ENCODE measurements around the gene PRSS56.
A peak's percentile ranks its signal among the peaks of the same experiment; 100 is the strongest.

Gene PRSS56

DNA sequence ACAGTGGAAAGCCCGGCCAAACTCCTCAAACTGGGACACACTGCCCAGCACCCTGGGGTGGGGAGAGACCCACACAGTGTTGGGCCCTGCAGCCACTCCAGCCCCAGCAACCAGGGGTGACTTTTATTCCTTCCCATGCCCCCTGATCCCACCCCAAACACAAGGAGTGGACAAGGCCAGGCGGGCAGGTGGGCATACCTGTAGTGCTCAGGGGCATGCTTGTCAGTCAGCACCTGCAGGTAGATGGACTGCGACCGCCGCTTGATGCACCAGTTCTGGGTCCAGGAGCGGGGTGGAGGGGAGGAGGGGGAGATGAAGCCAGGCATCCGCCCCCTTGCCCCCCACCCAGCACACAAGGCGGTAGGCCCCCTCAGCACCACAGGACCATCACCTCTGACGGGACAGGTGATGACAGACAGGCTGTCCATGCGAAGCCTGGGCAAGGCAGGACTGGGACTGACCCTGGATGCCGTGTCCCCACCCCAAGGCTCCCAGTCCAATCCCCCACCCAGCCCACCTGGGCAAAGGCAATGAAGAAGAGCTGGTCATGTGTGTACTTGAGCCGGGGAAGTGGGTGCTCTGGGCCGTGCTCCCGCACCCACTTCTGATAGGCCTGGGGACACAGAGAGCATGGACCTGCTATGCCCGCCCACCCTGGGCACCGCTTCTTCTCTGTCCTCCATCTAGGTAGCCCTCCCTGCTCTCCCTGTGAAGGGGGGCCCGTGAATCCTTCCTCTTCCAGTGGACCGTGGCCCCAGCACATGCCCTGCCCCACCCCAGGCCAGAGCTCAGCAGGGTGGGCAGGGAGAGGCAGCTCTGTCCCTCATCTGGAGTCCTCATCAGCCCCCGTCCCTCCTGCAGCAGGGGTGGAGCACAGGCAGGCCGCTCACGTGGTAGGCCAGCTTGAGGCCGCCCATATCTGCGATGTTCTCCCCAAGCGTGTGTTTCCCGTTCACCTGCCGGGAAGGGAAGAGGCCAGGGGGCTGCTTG lies 39.7 kb upstream of the PRSS56 start:
- H3K4me2 ChIP-seq, result no peak overlapping the region
- H3K27me3 ChIP-seq, result peaks cover 19 to 35% (median 26%) of the 10 kb centered on the region in 11 experiments
- H3K9ac ChIP-seq, result no peak overlapping the region
- H3K9me3 ChIP-seq (replicated peaks in 1 of 11), result peaks cover 0 to under 1% (median 0%) of the 10 kb centered on the region in 11 experiments; a peak in 1 of 22 replicates
- no peak overlapping the region for H3K4me3 ChIP-seq
- peaks cover 0 to 48% (median 11%) of the 10 kb centered on the region in 11 experiments; a peak in 13 of 22 replicates for H4K20me1 ChIP-seq
- no peaks in the 10 kb centered on the region for H3K36me3 ChIP-seq
- no peak overlapping the region for H3K27ac ChIP-seq
- peaks cover 0 to 6% (median 4%) of the 10 kb centered on the region in 10 experiments; a peak in 7 of 20 replicates for H3K4me1 ChIP-seq
- no peak for TF ChIP-seq Cebpa-rat (IDR thresholded peaks at IDR 0.05)

DNA sequence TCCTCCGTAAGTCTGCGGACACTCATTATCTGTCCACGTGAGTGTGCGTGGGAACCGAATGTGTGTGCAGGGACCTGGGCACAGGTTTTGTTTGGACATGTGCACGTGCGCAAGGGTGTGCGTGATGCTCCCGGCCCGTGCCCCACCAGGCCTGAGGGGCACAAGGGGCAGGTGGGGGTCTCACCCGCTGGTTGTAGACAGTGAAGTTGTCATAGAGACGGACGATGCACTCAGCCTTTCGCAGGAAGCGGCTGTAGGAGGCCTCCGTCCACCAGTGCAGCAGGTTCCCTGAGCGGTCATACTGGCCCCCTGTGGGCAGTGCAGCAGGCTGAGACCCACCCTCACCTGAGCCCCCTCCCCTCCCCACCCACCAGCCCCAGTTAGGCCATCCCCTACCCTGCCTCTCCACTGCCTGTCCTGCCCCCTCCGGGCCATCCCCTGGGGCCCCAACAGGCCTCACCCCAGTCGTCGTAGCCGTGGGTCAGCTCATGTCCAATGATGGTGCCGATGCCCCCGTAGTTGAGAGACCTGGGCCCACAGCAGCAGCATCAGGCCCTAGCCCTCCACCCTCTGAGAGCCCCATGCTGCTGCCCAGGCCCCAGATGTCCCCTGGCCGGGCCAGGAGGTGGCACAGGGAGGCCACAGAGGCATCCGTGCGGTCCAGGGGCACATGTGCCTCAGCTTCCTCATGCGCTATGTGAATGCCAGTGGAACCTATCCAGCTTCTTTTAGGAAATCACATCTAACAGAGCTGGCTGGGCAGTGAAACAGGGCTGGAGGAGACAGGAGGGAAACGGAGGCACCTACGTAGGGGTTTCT lies 38.7 kb upstream of the PRSS56 start:
- Histone ChIP-seq H3K27me3 (peaks cover 29 to 45% (median 36%) of the 10 kb centered on the region in 11 experiments), H4K20me1 (peaks cover 0 to 58% (median 21%) of the 10 kb centered on the region in 11 experiments; a peak in 16 of 22 replicates), H3K4me1 (peaks cover 0 to 13% (median 8%) of the 10 kb centered on the region in 10 experiments; a peak in 10 of 20 replicates), H3K36me3 (no peaks in the 10 kb centered on the region), H3K9me3 (replicated peaks in 1 of 11) (peaks cover 0 to 11% (median 7%) of the 10 kb centered on the region in 11 experiments; a peak in 11 of 22 replicates), H3K27ac (no peak overlapping the region), H3K9ac (no peak overlapping the region), H3K4me2 (no peak overlapping the region), H3K4me3 (no peak overlapping the region)
- no peak for TF ChIP-seq Cebpa-rat (IDR thresholded peaks at IDR 0.05)

DNA sequence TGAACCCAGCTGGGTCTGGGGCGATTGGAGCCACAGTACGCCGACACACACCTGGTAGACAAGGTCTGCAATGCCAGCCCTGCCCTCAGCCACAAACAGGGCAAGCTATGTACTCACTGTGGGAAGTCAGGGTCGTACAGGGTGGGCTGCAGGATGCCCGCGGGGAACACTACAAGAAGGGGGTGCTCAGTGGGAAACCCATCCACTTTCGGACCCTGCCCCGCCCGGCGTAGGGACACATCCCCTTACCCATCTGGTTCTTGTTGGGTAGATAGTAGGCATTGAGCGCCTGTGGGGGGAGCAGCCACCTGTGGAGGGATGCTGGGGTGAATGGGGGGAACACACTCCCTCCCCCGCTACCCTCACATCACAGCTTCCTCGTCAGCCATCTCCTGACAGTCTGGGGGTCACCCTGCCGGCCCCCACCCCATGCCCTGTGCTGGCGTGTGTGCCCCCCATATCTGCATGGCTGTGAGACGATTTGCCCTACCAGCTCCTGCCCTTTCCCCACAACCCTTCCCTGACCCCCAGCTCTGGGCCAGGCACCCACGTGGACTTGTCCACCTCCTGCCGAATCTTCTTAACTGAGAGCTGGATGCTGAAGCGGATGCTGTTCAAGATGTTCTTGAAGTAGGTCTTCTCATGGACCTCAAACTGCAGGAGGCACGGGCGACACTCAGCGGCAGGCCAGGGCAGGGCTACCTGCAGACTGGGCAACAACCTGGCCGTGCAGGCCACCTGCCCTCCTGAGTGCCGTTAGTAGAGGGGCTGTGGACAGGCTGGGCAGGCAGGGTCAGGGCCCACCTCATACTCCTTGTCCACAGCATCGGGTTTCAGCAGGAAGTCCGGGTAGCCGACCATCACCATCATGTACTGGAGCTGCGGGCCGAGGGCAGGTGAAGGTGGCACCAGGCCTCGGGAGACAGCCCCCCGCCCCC lies 37.6 kb upstream of the PRSS56 start:
- H4K20me1 ChIP-seq, result peaks cover 0 to 69% (median 31%) of the 10 kb centered on the region in 11 experiments; a peak in 16 of 22 replicates
- no peak overlapping the region for H3K4me3 ChIP-seq
- H3K27me3 ChIP-seq, result peaks cover 39 to 56% (median 47%) of the 10 kb centered on the region in 11 experiments
- peaks cover 6 to 23% (median 18%) of the 10 kb centered on the region in 10 experiments; a peak in 15 of 20 replicates for H3K4me1 ChIP-seq
- no peak overlapping the region for H3K27ac ChIP-seq
- no peak overlapping the region for H3K9ac ChIP-seq
- TF ChIP-seq Cebpa-rat (IDR thresholded peaks at IDR 0.05), result no peak
- H3K36me3 ChIP-seq, result no peaks in the 10 kb centered on the region
- H3K9me3 ChIP-seq (replicated peaks in 1 of 11), result peaks cover 0 to 13% (median 8%) of the 10 kb centered on the region in 11 experiments; a peak in 11 of 22 replicates
- no peak overlapping the region for H3K4me2 ChIP-seq

DNA sequence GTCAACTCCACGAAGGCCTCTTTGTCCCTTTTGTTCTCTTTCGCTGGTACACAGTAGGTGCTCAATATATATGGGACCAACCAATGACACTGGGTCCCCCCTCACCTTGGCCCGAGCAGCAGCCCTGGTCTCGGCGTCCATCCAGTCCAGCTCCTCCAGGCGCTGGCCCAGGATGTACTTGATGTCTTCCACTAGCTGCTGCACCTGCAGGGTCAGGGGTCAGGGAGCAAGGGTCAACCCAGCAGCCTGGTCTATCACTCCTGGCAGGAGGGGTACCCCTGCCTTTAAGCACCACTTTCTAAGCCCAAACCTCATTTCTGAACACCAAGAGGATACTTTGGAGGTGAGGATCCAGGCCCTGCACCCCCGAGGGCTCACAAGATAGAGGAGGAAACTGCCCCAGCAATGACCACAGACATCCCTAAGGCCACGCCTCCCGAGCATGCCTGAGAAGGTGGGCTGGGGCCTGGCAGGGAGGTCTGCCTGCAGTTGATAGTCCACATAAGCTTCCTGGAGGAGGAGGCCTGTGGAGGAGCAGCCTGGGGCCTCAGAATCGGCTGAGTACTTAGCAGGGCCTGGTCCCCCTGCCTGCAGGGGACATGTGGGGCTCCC lies 36.8 kb upstream of the PRSS56 start:
- no peak for TF ChIP-seq Cebpa-rat (IDR thresholded peaks at IDR 0.05)
- Histone ChIP-seq H3K27me3 (peaks cover 48 to 64% (median 55%) of the 10 kb centered on the region in 11 experiments), H3K4me3 (no peak overlapping the region), H3K27ac (no peak overlapping the region), H3K9me3 (replicated peaks in 1 of 11) (peaks cover 0 to 13% (median 8%) of the 10 kb centered on the region in 11 experiments; a peak in 11 of 22 replicates), H3K4me1 (peaks cover 6 to 26% (median 20%) of the 10 kb centered on the region in 10 experiments; a peak in 15 of 20 replicates), H3K4me2 (no peak overlapping the region), H4K20me1 (peaks cover 0 to 77% (median 39%) of the 10 kb centered on the region in 11 experiments; a peak in 18 of 22 replicates), H3K36me3 (no peaks in the 10 kb centered on the region), H3K9ac (no peak overlapping the region)

DNA sequence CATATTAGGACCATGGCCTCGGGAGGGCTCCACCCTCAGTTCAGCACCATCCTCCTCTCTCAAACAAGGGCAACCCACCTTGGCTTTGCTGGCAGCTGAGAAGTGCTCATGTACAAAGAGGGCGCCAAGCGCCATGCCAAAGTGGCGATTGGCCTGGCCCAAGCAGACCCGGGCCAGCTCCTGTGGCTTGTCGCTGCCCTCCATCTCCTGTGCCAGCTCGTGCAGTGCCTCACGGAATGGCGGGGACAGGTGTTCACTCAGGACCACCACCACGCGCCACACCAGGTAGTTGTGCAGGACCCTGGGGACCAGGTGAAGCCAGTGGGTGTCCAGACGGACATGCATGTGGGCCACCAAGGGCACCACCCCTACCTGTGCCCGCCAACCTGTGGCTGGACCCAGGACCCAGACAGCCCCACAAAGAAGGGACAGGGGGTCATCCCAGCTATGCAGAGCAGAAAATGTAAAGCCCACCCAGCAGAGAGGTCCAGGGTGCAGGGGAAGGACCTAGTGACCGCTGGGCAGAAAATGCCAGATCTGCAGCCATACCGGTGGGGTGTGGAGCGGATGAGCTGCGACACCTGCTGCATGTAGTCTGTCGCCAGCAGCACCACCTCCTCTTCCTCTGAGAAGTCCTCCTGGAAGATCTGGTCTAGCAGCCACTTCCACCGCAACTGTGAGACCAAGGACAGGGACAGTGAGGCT lies 36.1 kb upstream of the PRSS56 start:
- peaks cover 54 to 71% (median 62%) of the 10 kb centered on the region in 11 experiments for H3K27me3 ChIP-seq
- peaks cover 6 to 26% (median 20%) of the 10 kb centered on the region in 10 experiments; a peak in 15 of 20 replicates for H3K4me1 ChIP-seq
- no peak overlapping the region for H3K4me3 ChIP-seq
- no peak overlapping the region for H3K4me2 ChIP-seq
- no peak overlapping the region for H3K9ac ChIP-seq
- peaks cover 0 to 13% (median 8%) of the 10 kb centered on the region in 11 experiments; a peak in 11 of 22 replicates for H3K9me3 ChIP-seq (replicated peaks in 1 of 11)
- TF ChIP-seq Cebpa-rat (IDR thresholded peaks at IDR 0.05), result no peak
- H3K36me3 ChIP-seq, result no peaks in the 10 kb centered on the region
- peaks cover 0 to 84% (median 46%) of the 10 kb centered on the region in 11 experiments; a peak in 18 of 22 replicates for H4K20me1 ChIP-seq
- no peak overlapping the region for H3K27ac ChIP-seq

DNA sequence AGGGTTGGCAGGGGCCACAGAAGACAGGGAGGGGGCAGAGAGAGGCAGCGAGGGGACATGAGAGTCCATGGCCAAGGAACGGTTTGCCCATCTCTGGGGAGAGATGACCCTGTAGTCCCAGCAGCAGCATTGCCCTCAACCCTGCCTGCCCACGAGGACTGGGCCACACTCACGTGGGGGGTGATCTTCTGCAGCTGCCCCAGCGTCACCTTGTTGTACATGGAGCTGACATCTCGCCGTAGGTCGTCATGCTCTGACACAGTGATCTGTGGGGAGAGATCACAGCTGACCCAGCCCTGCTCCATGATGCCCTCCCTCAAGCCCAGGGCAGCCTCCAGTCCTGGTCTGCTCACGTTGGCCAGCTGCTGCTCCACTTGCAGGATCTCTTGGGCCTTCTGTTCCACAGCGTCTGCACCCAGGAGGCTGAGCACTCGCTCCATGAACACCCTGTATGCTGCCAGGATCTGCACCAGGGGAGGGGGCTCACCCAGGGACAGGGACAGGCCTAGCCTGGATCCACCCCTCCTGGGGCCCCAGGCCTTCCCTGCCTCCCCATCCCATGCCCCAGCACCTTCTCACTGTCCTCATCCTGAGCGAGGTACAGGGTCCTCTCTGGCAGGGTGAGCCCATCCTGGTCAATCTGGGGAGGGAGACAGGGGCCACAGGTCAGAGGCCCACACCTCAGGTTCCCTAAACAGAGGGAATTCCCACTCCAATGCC lies 35.4 kb upstream of the PRSS56 start:
- peaks cover 62 to 78% (median 69%) of the 10 kb centered on the region in 11 experiments for H3K27me3 ChIP-seq
- no peak for TF ChIP-seq Cebpa-rat (IDR thresholded peaks at IDR 0.05)

More for the DNA sequence above, 35.4 kb upstream of the PRSS56 start:
- Histone ChIP-seq H3K4me1 (peaks cover 6 to 26% (median 20%) of the 10 kb centered on the region in 10 experiments; a peak in 15 of 20 replicates), H3K9me3 (replicated peaks in 1 of 11) (peaks cover 0 to 13% (median 8%) of the 10 kb centered on the region in 11 experiments; a peak in 11 of 22 replicates), H3K36me3 (no peaks in the 10 kb centered on the region), H4K20me1 (peaks cover 0 to 84% (median 46%) of the 10 kb centered on the region in 11 experiments; a peak in 18 of 22 replicates), H3K4me3 (no peak overlapping the region; a peak in 1 of 20 replicates), H3K27ac (no peak overlapping the region), H3K4me2 (peak overlapping the region in 2 of 11 experiments; percentile 24 to 43; a peak in 2 of 22 replicates), H3K9ac (no peak overlapping the region)

All from BLaER1 treated with 17β-estradiol and CSF1 and Interleukin-3, amounts not matched to agents 10 nM and 100 nM (cell line).